GM06990 (cell line): Measurements from ENCODE around the gene TAF6.
A peak's percentile ranks its signal among the peaks of the same experiment; 100 is the strongest.

Source experiments
- DNase-seq: peaks from one replicate; pipeline ENCODE4 v3.0.0-alpha.2; 2011; ENCODE audit not compliant: insufficient read length; ENCODE audit errors: extremely low read depth
- H3K27me3 ChIP-seq: replicated peaks from 2 replicates; pipeline ENCODE4 v1.6.0; 2011; ENCODE audit warnings: low read length; ENCODE audit not compliant: control insufficient read depth, insufficient read depth
- H3K36me3 ChIP-seq: 2 replicates; pipeline ENCODE4 v1.5.1; 2011; ENCODE audit warnings: low read length; ENCODE audit not compliant: control insufficient read depth, insufficient read depth
- H3K4me3 ChIP-seq: replicated peaks from 2 replicates; pipeline ENCODE4 v1.5.1; 2011; ENCODE audit warnings: low read depth, mild to moderate bottlenecking, control low read depth, low read length
- TF ChIP-seq, protein P1 (sequence below): IDR thresholded peaks from 2 replicates; pipeline ENCODE4 v1.5.1; 2011; ENCODE audit warnings: low read length, control low read depth, mild to moderate bottlenecking, inconsistent platforms; ENCODE audit not compliant: insufficient read depth, poor library complexity, severe bottlenecking

TAF6 gene

DNA sequence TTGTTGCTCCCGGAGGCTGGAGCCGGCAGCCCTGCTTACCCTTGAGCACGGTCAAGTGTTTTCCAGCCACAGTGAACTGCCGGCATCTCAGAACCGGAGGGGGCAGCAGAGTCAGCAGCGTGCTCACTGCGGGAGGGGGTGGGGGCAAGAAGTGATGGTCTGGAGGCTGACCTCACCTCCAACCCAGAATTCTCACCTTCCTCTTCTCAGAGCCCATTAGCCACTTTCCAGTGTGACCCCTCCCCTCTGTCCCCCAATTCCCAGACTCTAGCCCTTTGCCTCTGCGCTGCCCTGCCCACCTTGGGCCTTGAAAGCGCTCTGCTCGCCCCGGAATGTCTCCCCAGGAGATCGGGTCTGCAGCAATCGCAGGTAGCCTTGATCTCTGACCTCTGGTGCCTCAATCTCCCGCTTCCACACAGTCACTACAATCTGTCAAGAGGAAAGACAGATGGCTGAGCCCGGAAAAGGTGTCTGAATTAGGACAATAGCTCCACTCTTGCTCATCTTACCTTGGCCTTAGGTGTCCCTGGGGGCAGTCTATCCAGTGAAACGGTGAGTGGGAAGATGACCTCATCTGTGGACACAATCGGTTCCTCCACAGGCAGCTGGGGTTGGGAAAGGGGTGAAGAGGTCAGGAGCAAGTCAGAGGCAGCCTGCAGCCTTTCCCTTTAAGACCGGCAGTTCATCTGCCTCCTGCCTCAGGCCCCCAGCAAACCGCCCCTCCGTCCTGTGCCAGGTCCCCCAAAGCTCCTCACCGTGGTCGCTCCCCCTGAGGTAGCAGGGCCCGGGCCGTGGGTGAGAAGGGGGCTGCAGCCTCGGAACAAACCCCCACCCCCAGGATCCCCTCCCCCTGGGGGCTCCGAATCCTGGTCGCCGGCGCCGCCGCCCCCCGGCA is 38.4 kb upstream of the TAF6 start:
- peak overlapping the region; percentile 86 for H3K4me3 ChIP-seq
- H3K27me3 ChIP-seq = no peaks in the 10 kb centered on the region
- TF ChIP-seq, protein P1, sequence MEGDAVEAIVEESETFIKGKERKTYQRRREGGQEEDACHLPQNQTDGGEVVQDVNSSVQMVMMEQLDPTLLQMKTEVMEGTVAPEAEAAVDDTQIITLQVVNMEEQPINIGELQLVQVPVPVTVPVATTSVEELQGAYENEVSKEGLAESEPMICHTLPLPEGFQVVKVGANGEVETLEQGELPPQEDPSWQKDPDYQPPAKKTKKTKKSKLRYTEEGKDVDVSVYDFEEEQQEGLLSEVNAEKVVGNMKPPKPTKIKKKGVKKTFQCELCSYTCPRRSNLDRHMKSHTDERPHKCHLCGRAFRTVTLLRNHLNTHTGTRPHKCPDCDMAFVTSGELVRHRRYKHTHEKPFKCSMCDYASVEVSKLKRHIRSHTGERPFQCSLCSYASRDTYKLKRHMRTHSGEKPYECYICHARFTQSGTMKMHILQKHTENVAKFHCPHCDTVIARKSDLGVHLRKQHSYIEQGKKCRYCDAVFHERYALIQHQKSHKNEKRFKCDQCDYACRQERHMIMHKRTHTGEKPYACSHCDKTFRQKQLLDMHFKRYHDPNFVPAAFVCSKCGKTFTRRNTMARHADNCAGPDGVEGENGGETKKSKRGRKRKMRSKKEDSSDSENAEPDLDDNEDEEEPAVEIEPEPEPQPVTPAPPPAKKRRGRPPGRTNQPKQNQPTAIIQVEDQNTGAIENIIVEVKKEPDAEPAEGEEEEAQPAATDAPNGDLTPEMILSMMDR = no peak
- H3K36me3 ChIP-seq = peaks cover 27% of the 10 kb centered on the region
- no peak for DNase-seq

DNA sequence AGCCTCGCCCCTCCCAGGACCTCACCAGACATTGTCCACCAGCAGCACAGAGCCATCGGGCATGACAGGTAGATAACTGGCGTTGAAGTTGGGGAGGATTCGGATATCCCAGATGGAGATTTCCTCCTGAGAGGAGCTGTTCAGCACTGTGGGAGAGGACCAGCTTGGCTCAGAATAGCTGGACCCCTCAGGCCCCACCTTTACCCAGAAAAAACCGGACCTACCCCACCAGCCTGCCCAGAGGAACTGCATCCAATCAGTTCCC is 37.8 kb upstream of the TAF6 start:
- TF ChIP-seq, protein P1 = no peak
- DNase-seq = no peak
- Histone ChIP-seq H3K36me3 (peaks cover 27% of the 10 kb centered on the region), H3K27me3 (no peaks in the 10 kb centered on the region), H3K4me3 (peak overlapping the region; percentile 86)

DNA sequence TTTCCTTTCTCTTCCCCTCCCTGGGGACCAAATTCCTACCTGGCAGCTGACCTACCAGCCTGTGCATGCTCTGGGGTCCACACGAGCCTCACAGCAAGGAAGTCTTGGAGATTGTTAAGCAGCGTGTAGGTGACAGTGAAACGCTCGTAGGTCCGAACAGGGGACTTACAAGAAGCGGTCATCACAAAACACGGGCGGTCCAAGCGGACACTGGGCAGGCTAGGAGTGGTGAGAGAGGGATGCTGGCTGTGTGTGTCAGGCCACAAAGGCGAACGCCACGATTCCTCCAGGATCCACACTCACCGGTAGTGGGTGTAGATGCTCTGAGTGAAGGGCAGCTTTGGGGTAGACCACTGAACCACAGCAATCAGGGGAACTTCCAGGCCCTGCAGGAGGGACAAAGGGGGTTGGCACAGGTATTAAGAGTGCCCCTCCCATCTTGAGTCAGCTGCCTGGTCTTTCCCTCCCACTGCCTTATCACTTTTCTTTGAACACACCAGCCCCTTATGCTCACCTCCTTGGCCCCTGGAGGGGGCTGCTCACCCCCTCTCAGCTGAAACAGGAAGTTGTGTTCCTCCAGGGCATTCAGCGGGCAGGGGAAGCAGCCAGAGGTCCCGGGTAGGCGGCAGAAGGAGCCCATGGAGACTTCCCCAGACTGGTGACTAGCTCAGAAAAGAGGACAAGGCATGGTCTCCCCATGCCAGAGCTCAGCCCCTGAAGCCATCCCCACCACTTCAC is 37.3 kb upstream of the TAF6 start:
- no peak for DNase-seq
- TF ChIP-seq, protein P1 = no peak
- Histone ChIP-seq H3K27me3 (no peaks in the 10 kb centered on the region), H3K4me3 (peak overlapping the region; percentile 86), H3K36me3 (peaks cover 30% of the 10 kb centered on the region)

DNA sequence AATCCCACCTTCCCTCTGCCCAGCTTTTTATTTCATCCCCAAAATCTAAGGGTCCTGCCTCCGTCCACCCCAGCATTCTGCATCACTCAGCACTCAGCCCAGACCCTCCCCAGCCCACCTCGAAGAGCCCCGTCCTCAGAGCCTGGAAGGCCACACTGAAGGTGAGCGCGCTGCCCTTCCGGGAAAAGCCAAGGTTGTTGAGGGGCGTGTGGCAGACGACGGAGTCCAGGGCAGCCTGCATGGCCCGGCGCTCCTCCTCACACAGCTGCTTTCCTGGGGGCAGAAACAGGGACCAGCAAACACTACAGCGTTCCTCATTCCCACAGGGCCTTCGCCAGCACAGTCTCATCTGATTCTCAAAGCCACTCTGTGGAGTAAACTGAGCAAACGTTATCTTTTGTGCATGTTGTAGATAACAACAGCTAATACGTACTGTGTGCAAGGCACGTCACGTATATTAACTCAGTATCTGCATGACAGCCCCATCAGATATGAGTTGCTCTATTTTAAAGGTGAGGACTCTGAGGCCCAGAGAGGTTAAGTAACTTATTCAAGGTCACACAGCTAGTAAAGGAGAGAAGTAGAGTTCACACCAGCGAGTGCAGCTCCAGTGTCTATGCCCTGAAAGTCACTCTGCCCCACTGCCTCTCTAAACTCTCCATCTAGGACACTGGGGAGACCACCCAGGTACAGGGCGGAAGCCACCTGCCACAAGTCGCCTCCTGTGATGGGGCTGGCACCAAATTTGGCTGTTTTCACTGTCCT is 36.6 kb upstream of the TAF6 start:
- TF ChIP-seq, protein P1 = no peak
- no peak for DNase-seq
- Histone ChIP-seq H3K4me3 (no peak overlapping the region), H3K36me3 (peaks cover 30% of the 10 kb centered on the region), H3K27me3 (no peaks in the 10 kb centered on the region)

DNA sequence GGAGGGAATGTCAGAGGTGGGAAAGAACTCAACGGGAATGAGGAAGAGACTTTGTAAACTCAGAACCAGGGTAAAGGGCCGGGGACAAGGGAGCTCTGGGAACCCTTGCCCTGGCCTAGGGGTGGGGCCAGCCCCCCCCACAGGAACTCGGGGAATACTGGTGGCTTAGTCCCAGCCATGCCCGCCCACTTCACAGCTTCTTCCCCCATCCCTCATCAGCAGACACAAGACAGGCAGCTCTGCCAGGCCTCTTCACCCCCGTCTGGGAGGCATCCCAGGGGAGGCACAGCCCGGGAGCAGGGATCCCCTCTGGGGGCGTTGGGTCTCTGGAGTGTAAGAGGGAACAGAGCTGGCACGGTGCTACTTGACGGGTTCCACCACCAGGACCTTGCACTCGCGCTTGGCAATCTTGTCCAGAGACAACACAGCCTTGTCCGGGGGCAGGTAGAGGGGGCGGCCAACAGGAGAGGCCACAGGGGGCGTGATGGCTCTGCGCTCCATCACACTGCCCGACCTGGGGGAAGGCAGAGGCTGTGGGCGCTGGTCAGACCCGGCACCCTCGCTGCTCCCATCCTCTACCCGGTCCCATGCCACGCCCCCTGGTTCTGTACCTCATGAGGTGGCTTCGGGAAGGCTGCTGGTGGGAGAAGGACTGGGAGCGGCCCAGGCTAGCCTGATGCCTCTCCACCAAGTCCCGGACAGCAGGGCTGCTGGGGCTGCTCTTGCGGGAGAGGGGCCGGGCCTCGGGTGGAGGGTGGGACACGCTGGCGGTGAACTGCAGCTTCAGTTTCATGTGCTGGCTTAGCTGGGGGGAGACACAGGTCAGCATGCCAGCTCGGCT is 35.7 kb upstream of the TAF6 start:
- no peak for DNase-seq
- TF ChIP-seq, protein P1 = no peak
- Histone ChIP-seq H3K36me3 (peaks cover 30% of the 10 kb centered on the region), H3K27me3 (no peaks in the 10 kb centered on the region), H3K4me3 (no peak overlapping the region)
